HG03095 (cell line): ENCODE results near the gene GDF11.

Experiments
- ATAC-seq: cut with Tn5 transposase; IDR thresholded peaks from one replicate; pipeline ENCODE4 v1.9.1; 2021; ENCODE audit warnings: moderate library complexity; ENCODE audit not compliant: unreplicated experiment

Gene GDF11

GRCh38 chr12:55706568-55707218 is 36.2 kb upstream of the GDF11 start:
- no peak for ATAC-seq

DNA sequence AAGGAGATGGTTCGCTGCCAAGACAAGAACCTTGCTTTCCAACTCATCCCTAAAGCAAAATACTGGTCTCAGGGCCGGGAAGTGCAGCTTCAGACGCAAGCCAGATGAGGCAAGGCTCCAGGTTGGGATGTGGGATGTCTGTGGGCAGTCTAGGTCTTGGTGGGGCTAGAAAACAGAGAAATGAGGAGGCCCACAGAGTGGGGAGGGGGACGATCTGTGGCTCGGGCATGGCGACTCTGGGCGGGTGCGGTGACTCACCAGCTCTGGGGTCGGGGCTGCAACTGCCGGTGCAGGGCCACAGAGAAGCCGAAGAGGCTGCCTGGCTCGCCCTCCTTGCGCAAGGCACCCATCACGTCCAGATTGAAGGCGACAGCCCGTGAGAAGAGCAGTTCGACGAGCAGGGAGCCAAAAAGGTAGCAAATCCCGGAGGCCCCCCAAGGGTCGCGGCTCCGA is 35.7 kb upstream of the GDF11 start:
- no peak for ATAC-seq

GRCh38 chr12:55707841-55708694 is 34.9 kb upstream of the GDF11 start, which contains the start of gene ITGA7:
TSS of gene ITGA7 (minus strand) at chr12:55707904. CDS start at chr12:55707682, 222 bp downstream.
- ATAC-seq = no peak

GRCh38 chr12:55708695-55709233 is 34.2 kb upstream of the GDF11 start:
- no peak for ATAC-seq

DNA sequence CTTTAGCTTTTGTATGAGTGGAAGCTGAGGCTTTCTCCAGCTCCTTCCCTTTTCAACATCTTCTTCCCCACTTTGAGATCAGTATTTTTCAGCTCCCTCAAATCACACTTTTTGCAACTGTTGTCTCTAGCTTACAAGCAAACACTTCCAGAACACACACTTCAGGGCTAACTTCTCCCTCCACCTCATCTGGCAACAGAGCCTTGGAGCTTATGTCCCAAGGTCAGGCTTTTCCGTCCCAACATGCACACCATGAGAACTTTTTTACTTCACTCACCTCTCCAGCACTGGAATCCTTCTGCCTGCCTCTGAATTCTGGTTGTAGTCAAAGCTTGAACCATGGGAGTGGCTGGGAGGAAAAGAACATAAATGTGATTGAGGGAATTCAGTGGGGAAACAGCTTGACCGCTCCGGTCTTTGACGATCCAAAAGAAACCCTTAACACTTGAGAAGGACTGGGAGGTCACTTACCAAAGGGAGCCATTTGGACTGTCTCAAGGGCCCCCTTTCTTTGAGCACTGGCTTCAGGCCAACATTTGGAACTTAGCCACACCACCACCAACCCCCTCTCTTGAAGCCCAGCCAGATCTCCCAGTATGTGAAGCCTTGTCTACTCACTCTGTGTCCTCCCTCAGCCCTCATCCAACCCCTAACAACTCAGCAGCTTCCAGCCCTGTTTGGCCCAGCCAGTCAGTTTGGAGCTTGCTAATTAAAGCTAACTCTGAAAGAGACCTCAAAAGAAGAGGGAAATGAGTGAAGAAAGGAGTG is 31.0 kb upstream of the GDF11 start:
- ATAC-seq = no peak

DNA sequence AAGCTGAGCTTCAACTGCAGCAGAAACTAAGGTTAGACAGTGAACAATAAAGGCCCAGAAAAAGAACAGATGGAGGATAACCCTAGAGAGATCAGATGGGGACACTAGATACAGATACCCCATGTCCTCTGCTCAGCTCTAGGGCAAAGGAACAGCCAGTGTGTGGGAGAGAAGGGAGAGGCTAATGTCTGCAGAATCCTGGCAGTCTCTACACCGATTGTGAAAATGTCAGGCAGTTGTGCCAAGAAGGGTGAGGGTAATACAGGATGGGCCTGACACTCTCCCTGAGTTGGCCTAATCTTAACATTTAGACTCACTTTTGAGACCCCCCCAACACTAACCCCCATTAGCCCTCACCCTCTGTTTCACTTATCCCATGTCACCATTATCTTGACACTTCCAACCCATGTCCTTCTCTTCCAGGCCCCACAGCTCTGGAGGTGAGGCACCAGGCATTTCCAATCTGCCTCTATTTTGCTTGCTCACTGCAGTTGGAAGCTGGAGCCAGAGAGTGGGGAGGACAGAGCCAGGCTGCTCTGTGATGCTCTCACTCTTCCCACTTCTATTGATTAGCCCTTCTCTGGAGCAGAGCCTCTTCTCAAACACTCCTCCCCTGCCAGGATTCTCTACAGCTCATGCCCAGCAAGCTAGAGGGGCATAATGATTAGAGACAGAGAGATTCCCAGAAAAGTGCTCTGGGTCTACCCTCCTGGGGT is 30.1 kb upstream of the GDF11 start:
- no peak for ATAC-seq

DNA sequence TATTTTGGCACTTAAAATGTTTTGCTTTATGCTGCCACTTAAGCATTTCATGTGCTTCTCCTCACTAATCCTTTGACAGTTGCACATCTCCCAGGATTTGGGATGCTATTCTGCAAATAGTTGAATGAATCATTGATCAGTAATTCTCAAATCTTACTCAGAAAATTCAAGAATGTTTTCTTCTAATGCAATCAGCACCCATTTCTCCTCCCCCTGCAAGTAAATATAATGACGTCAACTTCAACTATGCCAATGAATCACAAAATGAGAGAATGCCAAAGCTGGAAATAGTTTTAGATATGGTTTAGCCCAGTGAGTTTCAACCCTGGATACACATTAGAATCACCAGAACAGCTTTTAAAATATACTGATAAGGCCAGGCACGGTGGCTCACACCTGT is 29.2 kb upstream of the GDF11 start:
- ATAC-seq = no peak

DNA sequence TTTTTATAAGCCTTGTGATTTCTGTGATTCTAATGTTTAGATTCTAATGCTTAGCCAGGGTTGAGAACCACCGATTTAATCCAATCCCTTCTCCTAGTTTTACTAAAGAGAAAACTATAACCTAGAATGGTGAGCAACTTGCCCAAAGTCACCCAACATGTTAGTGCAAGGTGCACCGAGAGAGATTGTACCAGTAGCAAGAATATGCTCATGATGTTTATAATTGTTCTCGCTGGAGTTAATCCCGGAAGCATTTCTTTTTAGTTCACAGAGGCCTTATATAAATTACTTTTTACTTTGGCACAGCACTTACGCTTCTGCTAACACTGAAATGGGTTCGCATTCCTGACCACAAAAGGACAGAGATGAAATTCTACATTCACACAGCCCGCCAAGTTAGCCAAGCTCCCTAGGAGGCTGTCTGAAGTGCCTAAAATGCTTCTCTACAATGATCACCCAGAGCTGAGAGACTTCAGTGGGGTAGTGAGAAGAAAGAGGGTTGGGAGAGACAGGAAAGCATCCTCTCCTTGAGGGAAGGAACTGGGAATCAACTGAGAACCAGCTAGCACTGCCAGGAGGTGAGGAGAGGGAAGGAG is 27.7 kb upstream of the GDF11 start:
- peak; percentile 5 for ATAC-seq

DNA sequence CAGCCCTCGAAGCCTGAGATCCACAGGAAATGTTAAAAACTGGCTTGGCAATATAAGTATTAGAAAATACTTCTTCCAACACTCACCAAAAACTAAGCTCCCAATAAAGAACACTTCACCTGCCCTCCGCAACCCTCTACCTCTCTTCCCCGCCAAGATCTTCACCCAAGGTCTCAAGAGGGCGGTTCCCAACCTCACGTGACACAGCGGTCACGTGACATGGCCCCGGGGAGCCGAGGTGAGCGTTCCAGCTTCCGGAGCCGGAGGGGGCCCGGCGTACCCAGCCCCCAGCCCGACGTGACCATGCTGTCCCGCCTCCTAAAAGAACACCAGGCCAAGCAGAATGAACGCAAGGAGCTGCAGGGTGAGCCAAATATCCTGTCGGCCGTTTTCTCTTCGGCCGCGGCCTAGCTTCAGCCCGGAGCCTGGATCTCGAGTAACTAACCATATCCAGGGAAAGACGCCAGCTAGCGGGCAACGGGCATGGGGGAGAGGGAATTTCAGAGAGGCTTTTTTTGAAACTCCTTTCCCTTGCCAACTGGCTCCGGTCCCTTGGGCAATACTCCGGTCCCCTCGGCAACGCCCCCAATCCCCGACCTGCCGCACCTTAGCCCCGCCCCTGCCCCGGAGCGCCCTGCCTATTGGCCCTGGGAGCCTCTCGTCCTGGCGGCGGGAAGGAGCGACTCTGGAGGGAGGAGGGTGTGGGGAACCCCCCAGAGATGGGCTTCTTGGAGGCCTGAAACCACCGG is 26.9 kb upstream of the GDF11 start, which contains the start of gene BLOC1S1:
BLOC1S1 (plus strand) TSS at position 214 of the 749 bp plus-strand sequence; CDS start at position 220, 6 bp downstream.
- peak; percentile 92 for ATAC-seq

GRCh38 chr12:55716582-55716957 is 26.4 kb upstream of the GDF11 start:
- ATAC-seq = no peak

DNA sequence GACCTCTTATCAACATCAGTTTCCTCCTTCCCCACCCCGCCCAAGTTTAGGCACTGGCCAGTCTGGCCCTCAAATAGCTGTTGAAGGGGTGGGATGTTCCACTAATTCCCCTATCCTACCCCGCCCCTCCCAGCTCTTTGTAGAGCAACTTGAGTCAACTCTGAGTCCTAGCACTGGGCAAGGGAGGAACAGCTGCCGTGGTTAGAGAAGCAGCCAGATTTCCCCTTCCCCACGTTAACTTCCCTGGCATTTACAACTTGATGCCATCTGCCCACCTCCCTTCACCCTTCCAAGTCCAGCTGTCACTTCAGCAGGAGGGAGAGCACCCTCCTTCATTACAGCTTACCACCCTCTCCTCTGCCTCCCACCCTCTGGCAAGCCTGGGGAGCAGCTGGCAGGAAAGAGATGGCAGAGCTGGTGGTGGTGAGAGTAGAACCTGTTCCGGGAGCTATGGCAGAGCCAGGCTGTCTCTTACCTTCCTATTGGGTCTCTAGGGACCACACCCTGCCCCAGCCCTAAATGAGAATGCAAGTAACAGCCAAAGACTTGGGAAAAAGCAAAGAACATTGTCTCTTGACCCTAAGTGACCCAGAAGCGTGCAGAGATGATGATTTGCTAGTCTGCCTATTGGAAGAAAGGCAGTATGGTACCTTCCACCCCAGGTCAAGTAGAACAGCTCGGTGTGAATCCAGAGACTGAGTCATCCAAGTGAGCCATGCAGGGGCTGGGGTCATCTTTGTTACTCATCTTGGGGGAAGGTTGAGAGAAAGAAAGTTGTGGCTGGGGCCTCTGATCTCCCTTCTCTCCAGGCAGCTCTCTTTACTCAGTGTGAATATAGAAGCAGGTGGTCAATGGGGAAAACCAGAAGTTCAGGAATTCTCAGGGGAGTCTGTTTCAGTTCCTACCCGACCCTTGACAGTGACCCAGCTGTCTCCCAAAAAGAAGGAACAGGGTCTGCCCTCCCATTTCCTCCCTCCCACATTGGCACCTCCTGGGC is 25.6 kb upstream of the GDF11 start:
- no peak for ATAC-seq

DNA sequence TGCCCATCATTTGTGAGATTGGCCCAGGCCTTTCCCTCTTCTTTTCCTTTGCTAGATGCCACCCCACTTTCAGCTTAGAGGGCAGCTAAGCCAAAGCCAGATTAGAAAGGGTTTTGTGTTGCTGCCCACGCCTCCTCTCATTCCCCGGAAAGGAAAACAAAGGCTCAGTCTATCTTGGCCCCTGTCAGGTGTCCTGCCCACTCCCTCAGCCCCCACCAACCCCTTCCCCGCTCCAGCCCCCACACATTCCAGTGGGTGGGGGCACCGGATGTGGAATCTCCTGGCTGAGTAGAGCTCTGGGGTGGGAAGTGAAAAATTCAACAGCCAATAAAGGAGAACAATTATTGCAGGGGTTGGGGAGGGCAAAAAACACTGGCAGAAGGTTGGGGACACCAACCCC is 24.9 kb upstream of the GDF11 start:
- ATAC-seq = no peak

- ATAC-seq = no peak
Observed at GRCh38 chr12:55718624-55719275, 24.2 kb upstream of the GDF11 start.

DNA sequence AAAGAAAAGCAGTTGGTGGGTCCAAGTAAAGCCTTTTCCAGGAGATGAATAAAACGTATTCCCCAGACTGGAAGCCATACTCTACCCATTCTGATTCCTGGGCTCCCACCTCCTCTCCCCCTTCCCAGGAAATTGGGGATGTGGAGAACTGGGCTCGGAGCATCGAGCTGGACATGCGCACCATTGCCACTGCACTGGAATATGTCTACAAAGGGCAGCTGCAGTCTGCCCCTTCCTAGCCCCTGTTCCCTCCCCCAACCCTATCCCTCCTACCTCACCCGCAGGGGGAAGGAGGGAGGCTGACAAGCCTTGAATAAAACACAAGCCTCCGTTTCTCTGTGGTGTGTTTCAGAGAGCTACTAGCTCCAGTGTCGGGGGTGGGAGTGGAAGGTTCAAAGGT is 23.6 kb upstream of the GDF11 start:
- ATAC-seq = no peak

DNA sequence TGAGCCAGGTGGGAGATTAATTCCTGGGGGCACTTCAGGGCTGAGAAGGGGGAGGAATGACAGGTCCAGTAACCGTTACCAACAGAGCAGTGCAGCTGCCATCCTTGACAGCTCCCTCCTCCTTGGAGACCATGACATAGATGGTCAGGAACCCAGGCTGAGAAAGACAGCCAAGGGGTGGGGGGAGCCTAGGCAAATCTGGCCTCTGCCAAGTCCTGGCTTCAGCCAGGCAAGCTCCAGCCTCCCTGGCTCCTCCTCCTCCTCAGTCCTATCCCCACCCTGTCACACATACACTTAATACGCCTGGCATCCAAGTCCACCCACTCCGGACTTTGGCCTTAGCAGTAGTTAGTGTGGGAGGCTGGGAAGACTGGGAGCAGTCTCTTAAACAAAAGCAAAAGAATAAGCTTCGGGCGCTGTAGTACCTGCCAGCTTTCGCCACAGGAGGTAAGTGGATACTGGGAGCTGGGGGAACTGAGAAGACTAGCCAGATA is 22.8 kb upstream of the GDF11 start, which contains the start of gene RDH5:
RDH5 (plus strand) TSS at position 323 of the 494 bp plus-strand sequence. CDS start 792 bp downstream, outside the sequence.
- ATAC-seq = no peak

DNA sequence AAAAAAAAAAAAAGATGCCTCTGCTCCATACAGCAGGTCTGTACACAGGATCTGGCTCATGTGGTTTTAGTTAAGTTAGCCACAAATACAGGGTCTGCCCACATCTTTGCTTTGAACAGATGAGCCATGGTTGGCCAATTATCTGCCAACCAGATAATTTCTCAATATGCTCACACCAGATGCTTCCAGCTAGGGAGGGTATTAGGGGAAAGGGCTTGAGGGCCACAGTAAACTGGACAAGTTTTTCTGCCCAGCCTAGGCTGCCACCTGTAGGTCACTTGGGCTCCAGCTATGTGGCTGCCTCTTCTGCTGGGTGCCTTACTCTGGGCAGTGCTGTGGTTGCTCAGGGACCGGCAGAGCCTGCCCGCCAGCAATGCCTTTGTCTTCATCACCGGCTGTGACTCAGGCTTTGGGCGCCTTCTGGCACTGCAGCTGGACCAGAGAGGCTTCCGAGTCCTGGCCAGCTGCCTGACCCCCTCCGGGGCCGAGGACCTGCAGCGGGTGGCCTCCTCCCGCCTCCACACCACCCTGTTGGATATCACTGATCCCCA is 22.0 kb upstream of the GDF11 start:
- ATAC-seq = no peak

- no peak for ATAC-seq
Observed at GRCh38 chr12:55721601-55722213, 21.2 kb upstream of the GDF11 start.
